Measurements from ENCODE around the gene SCART1. TPM values are rescaled to one million over a fixed set of nuclear protein-coding genes. Genes with fewer than 3 reads are reported as not detected.

SCART1 gene
- total and polyA plus RNA-seq, 2 experiments from 2014 or later, result 0.89 to 5.6 TPM

DNA sequence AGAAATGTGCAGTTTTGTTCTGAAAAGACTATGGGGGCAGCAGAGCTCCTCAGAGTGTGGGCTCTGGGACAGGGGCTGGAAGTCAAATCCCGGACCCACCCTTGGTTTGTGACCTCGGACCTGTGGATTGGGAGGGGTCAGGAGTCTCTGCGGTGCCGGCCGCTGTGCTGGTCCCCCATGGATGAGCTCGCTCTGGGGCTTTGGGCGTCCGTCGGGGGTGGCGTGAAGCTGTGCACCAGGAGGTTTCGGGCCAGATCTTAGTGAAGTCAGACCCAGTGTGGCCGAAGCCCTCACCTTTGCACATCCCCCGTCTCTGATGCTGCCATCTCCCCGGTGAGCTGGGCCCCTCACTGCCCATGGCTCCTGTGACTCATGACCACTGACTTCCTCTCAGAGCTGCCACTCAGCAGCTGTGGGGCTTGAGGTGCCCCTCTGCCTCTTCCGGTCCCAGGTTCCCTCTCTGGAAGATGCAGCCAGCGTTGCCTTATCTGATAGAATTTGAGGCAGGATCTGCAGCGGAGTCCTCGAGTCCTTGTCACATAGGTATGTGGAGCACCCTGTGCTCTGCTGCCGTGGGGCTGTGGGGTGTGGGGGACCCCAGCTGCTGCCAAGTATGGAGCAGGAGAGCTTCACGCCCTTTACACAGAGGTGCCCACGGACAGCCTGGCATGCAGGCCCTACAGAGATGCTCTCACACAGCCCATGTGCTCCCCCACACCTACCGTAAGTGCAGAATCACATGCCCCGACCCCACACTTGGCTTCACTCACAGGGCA lies 11.4 kb upstream of the SCART1 start:
- Histone ChIP-seq H3K4me1 (ENCODE audit: low read depth) (no peaks in the 10 kb centered on the region), H3K9me3 (ENCODE audit: low read depth) (no peaks in the 10 kb centered on the region), H3K4me3 (no peak overlapping the region), H3K36me3 (no peaks in the 10 kb centered on the region), H3K27ac (no peak overlapping the region), H3K27me3 (no peaks in the 10 kb centered on the region)
- TF ChIP-seq, protein P1, sequence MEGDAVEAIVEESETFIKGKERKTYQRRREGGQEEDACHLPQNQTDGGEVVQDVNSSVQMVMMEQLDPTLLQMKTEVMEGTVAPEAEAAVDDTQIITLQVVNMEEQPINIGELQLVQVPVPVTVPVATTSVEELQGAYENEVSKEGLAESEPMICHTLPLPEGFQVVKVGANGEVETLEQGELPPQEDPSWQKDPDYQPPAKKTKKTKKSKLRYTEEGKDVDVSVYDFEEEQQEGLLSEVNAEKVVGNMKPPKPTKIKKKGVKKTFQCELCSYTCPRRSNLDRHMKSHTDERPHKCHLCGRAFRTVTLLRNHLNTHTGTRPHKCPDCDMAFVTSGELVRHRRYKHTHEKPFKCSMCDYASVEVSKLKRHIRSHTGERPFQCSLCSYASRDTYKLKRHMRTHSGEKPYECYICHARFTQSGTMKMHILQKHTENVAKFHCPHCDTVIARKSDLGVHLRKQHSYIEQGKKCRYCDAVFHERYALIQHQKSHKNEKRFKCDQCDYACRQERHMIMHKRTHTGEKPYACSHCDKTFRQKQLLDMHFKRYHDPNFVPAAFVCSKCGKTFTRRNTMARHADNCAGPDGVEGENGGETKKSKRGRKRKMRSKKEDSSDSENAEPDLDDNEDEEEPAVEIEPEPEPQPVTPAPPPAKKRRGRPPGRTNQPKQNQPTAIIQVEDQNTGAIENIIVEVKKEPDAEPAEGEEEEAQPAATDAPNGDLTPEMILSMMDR (IDR thresholded peaks at IDR 0.05; ENCODE audit: low read depth, low read length), result no peak
- no peak for DNase-seq (ENCODE audit: low read depth in 1 of 2, low spot score in 1 of 2)

DNA sequence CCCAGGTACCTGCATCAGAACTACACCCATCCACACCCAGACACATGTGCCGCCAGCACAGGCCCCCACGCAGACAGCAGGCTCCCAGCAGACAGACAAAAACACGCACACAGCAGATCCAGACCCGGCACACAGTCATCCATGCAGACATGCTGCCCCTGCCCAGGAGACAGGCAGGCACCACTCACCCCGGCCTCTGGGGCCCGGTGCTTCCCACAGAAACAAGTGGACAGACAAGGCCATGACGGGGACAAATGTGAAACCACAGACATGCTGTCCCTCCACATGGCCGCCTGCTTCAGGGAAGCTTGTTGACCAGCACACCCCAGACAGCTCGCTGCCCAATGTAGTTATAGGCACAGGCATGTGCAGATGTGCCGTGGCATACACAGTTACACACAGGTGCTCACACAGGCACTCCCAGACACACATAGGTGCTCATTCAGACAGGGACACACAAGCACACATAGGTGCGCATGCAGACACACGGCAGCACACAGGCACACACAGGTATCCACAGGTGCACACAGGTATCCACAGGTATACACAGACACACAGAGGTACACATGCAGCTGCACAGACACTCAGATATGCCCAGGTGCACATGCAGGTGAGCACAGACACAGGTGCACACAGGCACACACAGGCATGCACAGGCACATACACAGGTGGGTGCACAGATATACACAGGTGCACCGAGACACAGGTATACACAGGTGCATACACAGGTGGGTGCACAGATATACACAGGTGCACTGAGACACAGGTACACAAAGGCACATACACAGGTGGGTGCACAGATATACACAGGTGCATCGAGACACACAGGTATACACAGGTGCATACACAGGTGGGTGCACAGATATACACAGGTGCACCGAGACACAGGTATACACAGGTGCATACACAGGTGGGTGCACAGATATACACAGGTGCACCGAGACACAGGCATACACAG lies 10.5 kb upstream of the SCART1 start:
- TF ChIP-seq, protein P1 (IDR thresholded peaks at IDR 0.05; ENCODE audit: low read depth, low read length), result no peak
- Histone ChIP-seq H3K4me3 (no peak overlapping the region), H3K9me3 (ENCODE audit: low read depth) (no peaks in the 10 kb centered on the region), H3K27ac (no peak overlapping the region), H3K36me3 (no peaks in the 10 kb centered on the region), H3K27me3 (no peaks in the 10 kb centered on the region), H3K4me1 (ENCODE audit: low read depth) (no peaks in the 10 kb centered on the region)
- no peak for DNase-seq (ENCODE audit: low read depth in 1 of 2, low spot score in 1 of 2)

DNA sequence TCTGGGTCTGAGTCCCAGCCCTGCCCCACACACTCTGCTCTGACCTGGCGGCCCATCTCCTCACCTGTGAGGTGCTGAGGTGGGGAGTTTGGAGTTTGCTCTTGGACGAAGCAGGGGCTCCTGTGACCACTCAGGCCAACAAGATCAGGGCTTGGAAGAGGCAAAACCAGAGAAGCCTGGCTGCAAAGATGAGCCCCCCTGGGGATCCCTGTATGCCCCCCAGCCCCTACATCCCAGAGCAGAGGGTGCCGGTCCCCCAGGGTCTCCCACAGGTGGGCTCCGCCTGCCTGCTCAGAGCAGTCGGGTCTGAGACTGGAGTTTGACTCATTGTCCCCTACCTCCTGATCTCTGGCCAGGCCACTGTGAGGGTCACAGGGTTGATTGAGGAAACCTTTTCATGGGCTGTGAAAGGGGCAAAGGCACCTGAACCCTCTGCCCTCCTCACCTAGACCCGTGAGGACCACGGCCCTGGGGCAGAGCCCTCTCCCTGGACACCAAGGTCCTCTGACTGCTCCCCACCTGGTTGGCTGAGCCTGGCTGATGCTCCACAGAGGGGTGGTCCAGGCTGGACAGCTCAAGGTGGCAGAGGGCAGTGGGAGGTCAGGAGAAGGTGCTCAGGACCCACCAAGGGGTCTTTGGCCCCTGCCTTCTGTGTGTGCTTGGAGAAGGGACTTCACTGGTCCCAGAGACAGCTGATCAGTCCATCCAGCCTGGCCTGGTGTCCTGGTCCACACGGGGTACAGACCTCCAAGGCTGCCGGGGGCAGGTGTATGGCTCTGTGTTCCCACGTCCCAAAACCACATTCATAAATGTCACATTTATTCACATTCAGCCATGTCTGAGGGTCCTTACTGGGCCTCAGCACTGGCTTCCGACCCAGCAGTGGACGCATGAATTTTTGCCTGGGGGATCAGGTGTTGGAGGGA lies 9.1 kb upstream of the SCART1 start:
- Histone ChIP-seq H3K36me3 (no peaks in the 10 kb centered on the region), H3K27ac (no peak overlapping the region), H3K4me3 (no peak overlapping the region), H3K4me1 (ENCODE audit: low read depth) (no peaks in the 10 kb centered on the region), H3K27me3 (no peaks in the 10 kb centered on the region), H3K9me3 (ENCODE audit: low read depth) (no peaks in the 10 kb centered on the region)
- TF ChIP-seq, protein P1 (IDR thresholded peaks at IDR 0.05; ENCODE audit: low read depth, low read length), result no peak
- DNase-seq (ENCODE audit: low read depth in 1 of 2, low spot score in 1 of 2), result no peak

DNA sequence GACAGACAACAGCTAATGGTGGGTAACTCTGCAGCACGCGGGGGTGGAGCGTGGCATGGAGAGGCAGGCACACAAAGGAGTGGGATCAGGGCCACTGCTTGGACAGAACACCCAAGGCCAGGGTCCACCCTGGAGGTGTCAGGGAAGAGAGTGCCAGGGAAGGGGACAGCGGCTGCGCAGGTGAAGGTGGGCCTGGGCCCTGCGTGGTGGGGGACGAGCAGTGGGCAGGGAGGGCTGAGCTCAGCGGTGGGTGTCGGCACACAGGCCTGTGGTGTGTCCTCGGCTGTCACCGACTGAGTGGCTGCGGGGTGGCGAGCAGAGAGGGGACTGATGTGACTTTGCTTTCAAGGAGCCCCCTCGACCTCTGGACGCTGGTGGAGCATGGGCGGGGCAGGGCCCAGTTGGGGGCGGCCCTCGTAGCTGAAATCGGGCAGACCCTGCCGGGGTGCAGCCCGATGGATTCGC lies 8.4 kb upstream of the SCART1 start:
- TF ChIP-seq, protein P1 (IDR thresholded peaks at IDR 0.05; ENCODE audit: low read depth, low read length), result no peak
- Histone ChIP-seq H3K27me3 (no peaks in the 10 kb centered on the region), H3K27ac (no peak overlapping the region), H3K4me1 (ENCODE audit: low read depth) (no peaks in the 10 kb centered on the region), H3K36me3 (no peaks in the 10 kb centered on the region), H3K4me3 (no peak overlapping the region), H3K9me3 (ENCODE audit: low read depth) (no peaks in the 10 kb centered on the region)
- DNase-seq (ENCODE audit: low read depth in 1 of 2, low spot score in 1 of 2), result no peak

Data from cardiac muscle cell (in vitro differentiated cells and primary cell).